Stimulated activated memory B cell treated with anti-CD40 and anti-IgM and Interleukin-4, amounts not matched to agents 10 μg/mL and 1 μg/mL and 100 μg/mL, for 72 hours (primary cell): ENCODE data around the gene GCKR.

Source experiments
- ATAC-seq: fragments of 150-1000 bp; cut with Tn5 transposase; 2 replicates; pipeline ENCODE4 v1.10.0; 2021
- H3K27ac Mint-ChIP-seq: one replicate; pipeline ENCODE4 v1.8.0; 2022; ENCODE audit warnings: mild to moderate bottlenecking, mixed read lengths
- H3K27me3 Mint-ChIP-seq: one replicate; pipeline ENCODE4 v1.8.0; 2022; ENCODE audit warnings: mixed read lengths
- H3K36me3 Mint-ChIP-seq: one replicate; pipeline ENCODE4 v1.8.0; 2022; ENCODE audit warnings: mixed read lengths
- H3K4me1 Mint-ChIP-seq: one replicate; pipeline ENCODE4 v1.8.0; 2022; ENCODE audit warnings: mixed read lengths
- H3K4me3 Mint-ChIP-seq: one replicate; pipeline ENCODE4 v1.8.0; 2022; ENCODE audit warnings: mild to moderate bottlenecking, moderate library complexity, mixed read lengths
- H3K9me3 Mint-ChIP-seq: one replicate; pipeline ENCODE4 v1.8.0; 2022; ENCODE audit warnings: mixed read lengths

GCKR gene, protein sequence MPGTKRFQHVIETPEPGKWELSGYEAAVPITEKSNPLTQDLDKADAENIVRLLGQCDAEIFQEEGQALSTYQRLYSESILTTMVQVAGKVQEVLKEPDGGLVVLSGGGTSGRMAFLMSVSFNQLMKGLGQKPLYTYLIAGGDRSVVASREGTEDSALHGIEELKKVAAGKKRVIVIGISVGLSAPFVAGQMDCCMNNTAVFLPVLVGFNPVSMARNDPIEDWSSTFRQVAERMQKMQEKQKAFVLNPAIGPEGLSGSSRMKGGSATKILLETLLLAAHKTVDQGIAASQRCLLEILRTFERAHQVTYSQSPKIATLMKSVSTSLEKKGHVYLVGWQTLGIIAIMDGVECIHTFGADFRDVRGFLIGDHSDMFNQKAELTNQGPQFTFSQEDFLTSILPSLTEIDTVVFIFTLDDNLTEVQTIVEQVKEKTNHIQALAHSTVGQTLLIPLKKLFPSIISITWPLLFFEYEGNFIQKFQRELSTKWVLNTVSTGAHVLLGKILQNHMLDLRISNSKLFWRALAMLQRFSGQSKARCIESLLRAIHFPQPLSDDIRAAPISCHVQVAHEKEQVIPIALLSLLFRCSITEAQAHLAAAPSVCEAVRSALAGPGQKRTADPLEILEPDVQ

DNA sequence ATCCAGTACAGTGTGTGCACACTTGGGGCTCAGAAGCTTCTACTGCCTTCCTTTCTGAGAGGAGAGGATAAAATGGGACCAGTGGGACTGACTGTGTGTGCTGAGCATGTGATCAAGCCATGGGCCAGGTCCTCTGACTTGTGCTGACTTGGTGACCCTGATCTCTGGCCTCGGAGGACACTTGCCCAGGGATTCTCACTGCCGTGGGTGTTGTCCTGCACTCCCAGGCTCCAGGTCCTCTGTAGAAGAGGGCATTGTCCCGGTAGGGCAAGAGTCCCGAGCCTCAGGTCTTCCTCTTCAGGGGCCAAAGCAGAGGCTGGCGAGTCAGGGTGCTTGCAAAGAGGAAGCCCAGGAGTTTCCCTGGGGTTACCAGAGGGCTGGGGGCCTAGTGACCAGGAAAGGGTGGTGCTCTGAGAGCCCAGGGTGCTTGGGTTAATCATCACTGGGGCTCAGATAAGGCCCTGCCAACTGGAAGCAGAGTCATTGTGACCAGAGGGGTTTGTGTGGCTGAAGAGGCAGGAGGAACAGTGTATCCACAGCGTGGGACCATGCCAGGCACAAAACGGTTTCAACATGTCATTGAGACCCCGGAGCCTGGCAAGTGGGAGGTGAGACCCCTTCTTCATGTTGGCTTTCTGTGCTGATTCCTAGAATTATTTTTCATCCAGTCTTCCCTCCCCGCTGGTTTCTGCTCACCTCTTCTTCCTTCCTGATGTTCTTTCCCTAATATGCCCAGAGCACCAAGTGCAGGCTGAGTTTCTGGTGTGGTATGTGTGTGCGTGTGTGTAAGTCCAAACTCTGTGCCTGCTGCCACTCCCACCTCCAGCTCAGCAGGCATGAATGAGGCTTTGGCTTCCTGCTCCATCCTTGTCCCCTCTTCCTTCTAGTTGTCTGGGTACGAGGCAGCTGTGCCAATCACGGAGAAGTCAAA, at the start of gene GCKR:
TSS of gene GCKR (plus strand) at position 483 of the 931 bp plus-strand sequence. CDS start at position 549, 66 bp downstream.
- Mint-ChIP-seq H3K27ac (peak within 1 kb of the TSS; percentile 51), H3K4me1 (peaks cover 10% of the 10 kb centered on the region), H3K9me3 (no peaks in the 10 kb centered on the region), H3K27me3 (peaks cover 71% of the 10 kb centered on the region), H3K4me3 (peak within 1 kb of the TSS; percentile 77), H3K36me3 (no peaks in the 10 kb centered on the region)
- no peak for ATAC-seq

DNA sequence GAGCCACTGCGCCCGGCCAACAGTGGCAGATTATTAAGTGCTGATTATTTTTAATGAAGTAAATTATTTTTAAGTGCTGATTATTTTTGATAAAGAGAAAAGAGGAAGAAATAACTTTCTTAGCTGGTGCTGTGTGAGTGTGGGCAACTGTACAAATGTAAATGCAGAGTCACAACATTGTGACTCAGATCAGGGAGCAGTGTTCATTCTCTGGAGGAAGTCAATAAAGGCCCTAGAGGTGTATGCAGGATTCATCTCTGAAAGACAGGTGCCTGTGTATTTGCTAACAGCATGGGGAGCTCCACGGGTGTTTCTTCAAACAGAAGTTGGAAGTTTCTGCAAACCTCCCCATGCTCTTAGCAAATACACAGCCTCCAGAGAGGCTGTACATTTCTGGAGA, 48.3 kb upstream of the GCKR start:
- ATAC-seq: no peak
- H3K36me3 Mint-ChIP-seq: peaks cover 33% of the 10 kb centered on the region
- no peaks in the 10 kb centered on the region for H3K9me3 Mint-ChIP-seq
- H3K27me3 Mint-ChIP-seq: no peaks in the 10 kb centered on the region
- no peak overlapping the region for H3K27ac Mint-ChIP-seq
- H3K4me1 Mint-ChIP-seq: no peaks in the 10 kb centered on the region
- H3K4me3 Mint-ChIP-seq: no peak overlapping the region

DNA sequence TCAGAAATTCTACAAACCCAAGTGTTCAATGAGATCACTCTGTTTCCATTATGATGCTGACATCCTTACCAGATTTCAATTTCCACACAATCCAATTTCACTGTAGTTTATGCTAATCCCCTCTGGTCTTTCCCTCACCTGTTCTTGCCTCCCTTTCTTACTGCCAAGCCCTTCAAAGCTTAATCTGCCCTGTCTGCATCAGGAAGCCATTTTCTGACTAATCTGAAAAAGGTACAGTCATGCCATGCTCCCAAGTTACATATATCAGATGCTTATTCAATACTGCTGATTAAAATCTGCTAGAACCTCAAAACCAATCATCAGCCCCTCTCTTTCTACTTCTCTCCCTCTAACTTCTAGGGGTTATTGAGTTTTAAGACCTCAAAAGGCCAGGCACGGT, 45.5 kb upstream of the GCKR start:
- H3K36me3 Mint-ChIP-seq: peaks cover 37% of the 10 kb centered on the region
- ATAC-seq: no peak
- no peaks in the 10 kb centered on the region for H3K9me3 Mint-ChIP-seq
- H3K27ac Mint-ChIP-seq: no peak overlapping the region
- H3K27me3 Mint-ChIP-seq: no peaks in the 10 kb centered on the region
- H3K4me3 Mint-ChIP-seq: no peak overlapping the region
- no peaks in the 10 kb centered on the region for H3K4me1 Mint-ChIP-seq

DNA sequence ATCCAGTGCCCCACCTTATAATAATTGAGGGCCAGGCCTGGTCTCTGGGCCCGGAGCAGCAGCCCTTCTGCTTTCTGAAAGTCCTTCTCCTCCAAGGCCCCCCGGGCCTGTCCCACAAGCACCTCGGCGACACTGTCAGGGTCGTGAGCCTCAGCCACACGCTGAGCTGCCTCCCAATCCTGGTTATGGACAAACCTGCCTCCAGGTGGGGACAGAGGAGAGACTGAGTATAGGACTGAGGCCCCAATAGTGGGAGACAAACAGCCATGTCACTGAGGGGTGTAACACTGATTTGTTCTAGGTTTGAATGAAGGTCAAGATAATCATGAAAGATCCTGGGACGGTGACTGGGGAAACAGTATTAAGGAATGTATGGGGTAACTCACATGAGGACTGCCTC, 42.7 kb upstream of the GCKR start:
- Mint-ChIP-seq H3K27me3 (no peaks in the 10 kb centered on the region), H3K27ac (no peak overlapping the region), H3K36me3 (peaks cover 45% of the 10 kb centered on the region), H3K9me3 (no peaks in the 10 kb centered on the region), H3K4me3 (no peak overlapping the region), H3K4me1 (no peaks in the 10 kb centered on the region)
- no peak for ATAC-seq

DNA sequence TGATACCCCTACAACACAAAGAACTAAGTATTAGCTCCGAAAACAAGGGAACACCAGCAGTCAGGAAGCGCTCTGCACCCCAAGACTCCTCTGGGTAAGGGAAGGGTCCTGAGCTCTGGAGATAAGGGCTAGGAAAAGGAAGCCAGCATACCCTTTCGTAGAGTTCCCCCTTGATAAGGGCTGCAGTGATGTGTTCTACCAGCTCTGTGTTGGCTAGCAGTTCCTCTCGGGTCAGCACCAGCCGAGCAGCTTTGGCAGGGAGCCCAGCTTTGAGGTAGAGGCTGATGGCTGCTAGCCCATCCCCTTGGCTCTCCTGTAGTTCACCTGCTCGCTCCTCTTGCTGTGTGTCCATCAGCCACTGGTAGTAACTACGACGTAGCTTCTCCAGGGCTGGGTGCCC, 35.5 kb upstream of the GCKR start:
- ATAC-seq: no peak
- H3K36me3 Mint-ChIP-seq: peaks cover 54% of the 10 kb centered on the region
- H3K4me1 Mint-ChIP-seq: no peaks in the 10 kb centered on the region
- H3K9me3 Mint-ChIP-seq: no peaks in the 10 kb centered on the region
- no peak overlapping the region for H3K4me3 Mint-ChIP-seq
- H3K27ac Mint-ChIP-seq: no peak overlapping the region
- H3K27me3 Mint-ChIP-seq: no peaks in the 10 kb centered on the region

DNA sequence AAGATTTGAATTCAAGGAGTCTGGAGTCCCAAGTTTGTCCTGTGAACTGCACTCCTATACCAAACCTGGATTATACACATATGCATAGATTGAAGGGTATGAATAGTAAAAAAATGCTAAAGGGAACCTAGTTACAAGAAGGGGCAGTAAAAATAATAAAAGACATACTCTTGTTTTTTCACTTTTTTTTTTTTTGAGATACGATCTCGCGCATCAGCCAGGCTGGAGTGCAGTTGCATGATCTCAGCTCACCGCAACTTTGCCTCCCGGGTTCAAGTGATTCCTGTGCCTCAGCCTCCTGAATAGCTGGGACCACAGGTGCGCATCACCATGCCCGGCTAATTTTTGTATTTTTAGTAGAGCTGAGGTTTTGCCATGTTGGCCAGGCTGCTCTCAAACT, 32.2 kb upstream of the GCKR start:
- Mint-ChIP-seq H3K27ac (no peak overlapping the region), H3K4me1 (no peaks in the 10 kb centered on the region)
- ATAC-seq: no peak

DNA sequence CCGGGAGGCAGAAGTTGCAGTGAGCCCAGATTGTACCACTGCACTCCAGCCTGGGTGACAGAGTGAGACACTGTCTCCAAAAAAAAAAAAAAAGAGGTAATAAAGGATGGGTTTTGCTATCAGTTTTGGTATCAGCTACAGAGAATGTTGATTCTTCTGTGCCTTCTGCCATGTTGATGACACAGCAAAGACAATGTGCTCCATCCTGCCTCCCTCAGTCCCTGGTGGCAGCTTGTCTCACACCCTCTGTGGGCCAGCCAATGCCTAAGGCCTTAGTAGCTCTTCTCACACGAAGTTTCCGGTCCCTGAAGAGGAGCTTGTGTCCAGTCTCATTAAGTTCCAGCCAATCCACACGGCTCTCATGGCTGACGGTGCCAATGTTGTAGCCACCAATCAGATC, 24.7 kb upstream of the GCKR start:
- ATAC-seq: no peak
- Mint-ChIP-seq H3K9me3 (no peaks in the 10 kb centered on the region), H3K27me3 (no peaks in the 10 kb centered on the region), H3K27ac (no peak overlapping the region), H3K4me1 (no peaks in the 10 kb centered on the region), H3K36me3 (peaks cover 26% of the 10 kb centered on the region), H3K4me3 (no peak overlapping the region)

More for the DNA sequence above, 32.2 kb upstream of the GCKR start:
- H3K9me3 Mint-ChIP-seq: no peaks in the 10 kb centered on the region
- no peaks in the 10 kb centered on the region for H3K27me3 Mint-ChIP-seq
- no peak overlapping the region for H3K4me3 Mint-ChIP-seq
- H3K36me3 Mint-ChIP-seq: peaks cover 35% of the 10 kb centered on the region

DNA sequence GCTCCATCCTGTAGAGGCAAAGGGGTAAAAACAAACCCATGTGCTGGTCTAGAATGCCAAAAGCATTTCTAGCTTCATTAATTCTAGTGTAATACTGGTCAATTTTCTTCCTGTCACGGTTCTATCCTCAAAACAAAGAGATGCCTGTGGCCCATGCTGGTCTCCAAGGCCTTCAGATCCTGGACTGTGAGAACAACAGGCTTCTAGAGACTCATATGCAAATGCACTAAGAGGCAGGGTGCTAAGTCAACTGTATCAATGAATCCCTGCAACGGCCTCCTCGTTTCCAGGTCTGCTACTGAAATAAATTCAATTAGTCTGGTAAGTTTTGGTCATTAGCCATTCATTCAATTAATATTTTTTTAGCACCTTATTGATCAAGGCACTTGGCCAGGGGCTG, 11.1 kb upstream of the GCKR start:
- Mint-ChIP-seq H3K36me3 (peaks cover 26% of the 10 kb centered on the region), H3K4me3 (no peak overlapping the region), H3K27ac (no peak overlapping the region), H3K9me3 (no peaks in the 10 kb centered on the region), H3K27me3 (no peaks in the 10 kb centered on the region), H3K4me1 (peaks cover 23% of the 10 kb centered on the region)
- no peak for ATAC-seq

DNA sequence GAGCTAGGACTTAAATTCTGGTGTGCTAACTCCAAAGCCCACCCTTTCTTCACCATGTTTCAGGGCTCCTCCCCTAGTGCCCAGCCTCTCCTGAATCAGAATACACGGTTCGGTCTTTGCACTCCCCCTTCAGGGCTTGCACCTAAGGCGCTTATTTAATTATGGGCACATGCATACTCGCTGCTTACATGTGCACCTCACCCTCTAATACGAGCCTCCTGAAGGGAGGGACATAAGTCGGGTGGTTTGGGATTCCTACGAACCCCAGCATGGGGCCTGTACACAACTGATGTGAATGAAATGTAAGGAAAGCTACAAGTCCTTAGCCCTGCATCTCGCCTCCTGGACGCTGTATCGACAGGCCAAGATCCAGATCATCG, 7.5 kb upstream of the GCKR start:
- H3K4me1 Mint-ChIP-seq: peaks cover 16% of the 10 kb centered on the region
- H3K27me3 Mint-ChIP-seq: peaks cover 15% of the 10 kb centered on the region
- ATAC-seq: no peak
- H3K27ac Mint-ChIP-seq: peak overlapping the region; percentile 58
- no peaks in the 10 kb centered on the region for H3K9me3 Mint-ChIP-seq
- H3K4me3 Mint-ChIP-seq: peak overlapping the region; percentile 83
- H3K36me3 Mint-ChIP-seq: peaks cover 7% of the 10 kb centered on the region

DNA sequence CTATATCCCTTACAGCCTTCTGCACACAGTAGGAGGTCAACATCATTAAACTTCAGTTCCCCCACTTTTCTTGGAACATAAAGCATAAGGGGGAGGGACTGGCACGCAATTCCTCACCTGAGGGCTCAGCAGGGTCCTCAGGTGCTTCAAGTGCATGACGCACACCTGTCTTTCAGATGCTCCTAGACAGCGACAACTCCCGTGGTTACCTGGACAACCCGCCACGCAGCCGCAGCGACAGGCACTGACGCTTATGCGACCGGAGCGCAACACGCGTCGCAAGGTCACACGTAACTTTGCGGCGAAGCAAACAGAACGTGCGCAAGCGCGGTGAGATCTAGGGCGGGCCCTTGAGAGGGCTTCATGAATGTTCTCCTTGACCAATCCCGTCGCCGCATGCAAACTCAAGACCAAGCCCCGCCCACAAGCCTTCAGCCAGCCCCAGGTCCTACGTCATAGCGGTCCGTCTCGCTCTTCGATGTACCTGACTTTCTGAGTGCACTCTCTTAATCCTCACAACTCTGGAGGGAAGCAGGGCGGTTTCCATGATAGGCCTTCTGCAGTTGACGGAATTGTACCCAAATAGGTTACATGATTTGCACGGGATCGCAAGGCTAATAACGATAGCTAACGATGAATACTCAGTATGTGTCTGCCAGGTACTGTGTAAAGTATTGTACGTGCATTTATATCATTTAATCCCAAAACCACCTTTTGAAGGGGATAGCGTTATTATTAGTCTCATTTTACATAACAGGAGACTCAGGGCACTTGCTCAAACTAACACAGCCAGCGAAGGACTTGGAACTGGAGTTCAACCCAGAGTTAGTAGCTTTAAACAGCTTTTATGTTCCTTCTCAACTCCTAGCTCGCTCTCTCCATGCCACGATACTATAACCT, 6.9 kb upstream of the GCKR start, which contains the start of gene IFT172:
TSS of gene IFT172 (minus strand) at position 246 of the 900 bp plus-strand sequence. CDS start at position 156, 90 bp downstream.
- Mint-ChIP-seq H3K9me3 (no peaks in the 10 kb centered on the region), H3K4me3 (peak within 1 kb of the TSS; percentile 83), H3K36me3 (peaks cover 5% of the 10 kb centered on the region), H3K4me1 (peaks cover 16% of the 10 kb centered on the region), H3K27me3 (peaks cover 20% of the 10 kb centered on the region), H3K27ac (peak within 1 kb of the TSS; percentile 58)
- ATAC-seq: peak; percentile 97

DNA sequence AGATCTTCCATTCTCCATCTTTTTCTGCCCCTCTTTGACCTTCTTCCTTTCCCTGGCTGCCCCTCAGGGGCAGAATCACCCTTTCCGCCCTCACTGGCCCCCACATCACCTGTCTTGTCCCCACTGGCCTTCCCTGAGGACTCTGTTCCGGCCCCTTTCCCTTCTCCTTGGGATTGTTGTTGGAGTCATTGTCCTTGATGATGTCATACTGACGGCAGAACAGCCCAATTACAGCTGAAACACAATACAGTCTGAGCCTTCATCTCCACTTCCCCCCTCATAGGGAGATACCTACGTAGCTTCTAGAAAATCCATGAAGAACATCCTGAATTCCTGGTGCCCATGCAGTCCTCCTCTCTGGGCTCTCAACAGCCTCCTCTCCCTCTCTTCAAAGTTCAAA, 4.1 kb upstream of the GCKR start:
- no peak for ATAC-seq
- H3K27ac Mint-ChIP-seq: no peak overlapping the region
- H3K27me3 Mint-ChIP-seq: peaks cover 48% of the 10 kb centered on the region
- H3K36me3 Mint-ChIP-seq: no peaks in the 10 kb centered on the region
- H3K4me1 Mint-ChIP-seq: peaks cover 21% of the 10 kb centered on the region
- no peaks in the 10 kb centered on the region for H3K9me3 Mint-ChIP-seq
- no peak overlapping the region for H3K4me3 Mint-ChIP-seq

DNA sequence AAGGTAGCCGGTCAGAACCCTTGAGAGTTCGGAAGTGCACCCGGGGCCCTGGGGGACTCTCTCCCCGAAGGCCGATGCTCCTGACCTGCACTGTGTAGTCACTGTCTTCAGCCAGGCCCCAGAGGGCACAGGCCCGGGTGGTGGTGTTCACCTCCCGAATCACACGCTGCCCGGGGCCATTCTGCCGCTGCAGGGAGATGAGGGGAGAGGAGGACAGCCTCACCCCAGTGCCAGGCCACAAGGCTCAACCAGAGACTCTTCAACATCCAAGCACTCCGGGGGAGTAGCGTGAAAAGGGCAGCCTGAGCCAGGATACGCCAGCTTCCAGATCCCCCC, 2.7 kb upstream of the GCKR start:
- H3K27me3 Mint-ChIP-seq: peaks cover 62% of the 10 kb centered on the region
- H3K4me3 Mint-ChIP-seq: peak overlapping the region; percentile 29
- H3K9me3 Mint-ChIP-seq: no peaks in the 10 kb centered on the region
- no peak overlapping the region for H3K27ac Mint-ChIP-seq
- no peaks in the 10 kb centered on the region for H3K36me3 Mint-ChIP-seq
- peaks cover 16% of the 10 kb centered on the region for H3K4me1 Mint-ChIP-seq
- ATAC-seq: no peak

DNA sequence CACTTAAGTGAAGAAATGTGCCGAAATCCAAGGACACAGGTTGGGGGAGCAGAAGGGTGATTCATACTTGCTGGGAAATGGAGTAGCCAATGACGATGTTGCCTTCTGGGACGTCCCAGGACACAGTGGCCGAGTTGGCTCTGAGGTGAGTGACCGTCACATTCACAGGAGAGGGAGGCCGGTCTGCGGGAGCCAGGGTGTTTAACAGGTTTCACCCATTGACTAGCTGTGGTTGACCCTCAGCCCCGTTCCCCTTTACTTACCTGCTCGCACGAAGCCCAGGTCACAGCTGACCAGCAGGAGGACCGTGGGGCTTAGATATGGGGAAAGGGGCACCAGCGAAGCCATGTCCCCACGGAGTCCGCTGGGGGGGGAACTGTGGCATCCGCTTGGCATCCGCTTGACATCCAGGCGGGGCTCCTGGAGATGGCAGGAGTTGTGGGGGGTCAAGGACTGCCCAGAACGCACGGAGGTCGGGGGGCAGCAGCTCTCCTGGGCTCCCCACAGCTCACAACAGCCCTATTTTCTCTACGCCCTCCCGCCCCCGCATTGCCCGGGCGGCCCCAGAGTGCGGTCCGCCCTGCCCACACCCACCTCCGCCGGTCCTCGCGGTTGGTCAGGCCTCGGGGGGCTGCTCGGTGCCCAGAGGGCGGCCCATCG, 2.2 kb upstream of the GCKR start:
- ATAC-seq: no peak
- Mint-ChIP-seq H3K36me3 (no peaks in the 10 kb centered on the region), H3K27me3 (peaks cover 67% of the 10 kb centered on the region), H3K27ac (no peak overlapping the region), H3K9me3 (no peaks in the 10 kb centered on the region), H3K4me1 (peaks cover 11% of the 10 kb centered on the region), H3K4me3 (peak overlapping the region; percentile 60)

DNA sequence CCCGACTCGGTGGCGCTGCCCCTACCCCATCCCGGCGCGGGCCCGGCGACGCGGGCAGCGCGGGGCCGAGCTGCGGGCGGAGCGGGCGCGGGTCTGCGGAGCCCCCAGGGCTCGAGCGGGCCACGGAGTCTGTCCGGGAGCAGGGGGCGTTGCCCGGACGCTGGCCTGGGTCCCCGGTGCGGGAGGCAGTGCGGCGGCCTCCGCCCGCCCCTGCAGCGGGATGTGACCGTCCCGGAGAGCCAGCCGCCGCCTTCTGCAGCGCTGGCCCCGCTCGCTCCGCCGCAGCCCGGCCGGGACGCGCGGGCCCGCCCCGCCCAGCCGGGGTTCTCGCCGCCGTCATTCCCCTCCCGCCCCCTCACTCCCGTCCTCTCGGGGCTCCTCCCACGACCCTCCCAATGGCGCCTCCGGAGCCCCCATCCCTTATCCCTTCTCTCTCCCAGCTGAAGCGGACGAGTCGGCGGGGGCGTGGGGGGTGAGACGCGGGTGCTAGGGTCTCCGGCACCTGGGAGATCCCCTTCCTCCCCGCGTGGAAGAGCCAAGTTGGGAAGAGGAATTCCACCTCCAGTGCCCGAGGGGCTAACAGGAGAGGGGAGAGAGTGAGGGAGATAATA, 1.6 kb upstream of the GCKR start, which contains the start of gene FNDC4:
TSS of gene FNDC4 (minus strand) at position 257 of the 611 bp plus-strand sequence. CDS start 521 bp downstream, outside the sequence.
- peak; percentile 49 for ATAC-seq
- Mint-ChIP-seq H3K36me3 (no peaks in the 10 kb centered on the region), H3K9me3 (no peaks in the 10 kb centered on the region), H3K27me3 (peaks cover 71% of the 10 kb centered on the region), H3K4me3 (peak within 1 kb of the TSS; percentile 77), H3K27ac (peak within 1 kb of the TSS; percentile 51), H3K4me1 (peaks cover 10% of the 10 kb centered on the region)
